Tibial artery (tissue), 4 donors: ENCODE results near the gene SCARB1.

Experiments used
- DNase-seq, 2 donors: peaks; one replicate each; pipeline ENCODE4 v3.0.0-alpha.2; 2019
- H3K27ac ChIP-seq, 2 donors: fragments of 200-600 bp; sonication (generic) in 1 of 2; 1 replicate in 1 of 2; 2 replicates in 1 of 2; pipeline ENCODE4 v1.5.1; 2018 to 2019; ENCODE audit warnings: mild to moderate bottlenecking in 1 of 2
- H3K27me3 ChIP-seq, 2 donors: fragments of 200-600 bp; sonication (generic) in 1 of 2; one replicate each; pipeline versions ENCODE4 v1.5.1 to v1.6.0; 2016 to 2019
- H3K36me3 ChIP-seq, 3 donors: fragments of 200-600 bp; sonication (generic) in 2 of 3; one replicate each; pipeline ENCODE4 v1.5.1; 2016 to 2019; ENCODE audit warnings: mild to moderate bottlenecking in 2 of 3
- H3K4me1 ChIP-seq, 4 donors: fragments of 200-600 bp; sonication (generic) in 2 of 4; 1 replicate in 3 of 4; 2 replicates in 1 of 4; pipeline ENCODE4 v1.5.1; 2016 to 2019
- H3K4me3 ChIP-seq, 2 donors: fragments of 200-600 bp; sonication (generic) in 1 of 2; 1 replicate in 1 of 2; 2 replicates in 1 of 2; pipeline ENCODE4 v1.5.1; 2018 to 2019; ENCODE audit warnings: mild to moderate bottlenecking in 2 of 2
- H3K9me3 ChIP-seq, 3 donors: fragments of 200-600 bp; sonication (generic) in 1 of 3; one replicate each; pipeline ENCODE4 v1.5.1; 2016 to 2019
- CTCF ChIP-seq, 2 experiments: fragments of 200-600 bp in 1 of 2; fragments of 450-650 bp in 1 of 2; IDR thresholded peaks; one replicate each; pipeline ENCODE4 v1.5.1; 2017 to 2019; ENCODE audit warnings: antibody characterized with exemption in 2 of 2, mild to moderate bottlenecking in 1 of 2, moderate library complexity in 1 of 2
- intact Hi-C: fragments of 100-400 bp; cut with DNase I; formaldehyde crosslinking; loops from one replicate; pipeline ENCODE4 v1.15.0; 2023; ENCODE audit warnings: low total_unique reads

Gene SCARB1

GRCh38 chr12:124811633-124812032, 52.0 kb downstream of the SCARB1 start:
- peaks cover 4 to 49% (median 22%) of the 10 kb centered on the region in 3 donors for H3K36me3 ChIP-seq
- DNase-seq, result no peak

GRCh38 chr12:124809878-124810277, 53.8 kb downstream of the SCARB1 start:
- H3K27ac ChIP-seq, result no peak overlapping the region
- H3K9me3 ChIP-seq, result no peaks in the 10 kb centered on the region
- TF ChIP-seq CTCF (IDR thresholded peaks at IDR 0.05), result no peak
- H3K4me1 ChIP-seq, result peaks cover 0 to under 1% (median 0%) of the 10 kb centered on the region in 4 donors
- H3K4me3 ChIP-seq, result no peak overlapping the region
- no peaks in the 10 kb centered on the region for H3K27me3 ChIP-seq
- intact Hi-C loops, result no loop called here
- H3K36me3 ChIP-seq, result peaks cover 4 to 45% (median 22%) of the 10 kb centered on the region in 3 donors
- no peak for DNase-seq

More at GRCh38 chr12:124811633-124812032, 52.0 kb downstream of the SCARB1 start:
- no peak overlapping the region for H3K4me3 ChIP-seq
- TF ChIP-seq CTCF (IDR thresholded peaks at IDR 0.05), result no peak
- no peak overlapping the region for H3K27ac ChIP-seq
- H3K4me1 ChIP-seq, result no peaks in the 10 kb centered on the region
- no peaks in the 10 kb centered on the region for H3K27me3 ChIP-seq
- intact Hi-C loops, result no loop called here
- H3K9me3 ChIP-seq, result no peaks in the 10 kb centered on the region

- intact Hi-C loops, result no loop called here
- H3K9me3 ChIP-seq, result no peaks in the 10 kb centered on the region
- TF ChIP-seq CTCF (IDR thresholded peaks at IDR 0.05), result no peak
Observed at GRCh38 chr12:124809391-124809790, 54.3 kb downstream of the SCARB1 start.

GRCh38 chr12:124808272-124808671, 55.4 kb downstream of the SCARB1 start:
- no peaks in the 10 kb centered on the region for H3K27me3 ChIP-seq
- no peak overlapping the region for H3K27ac ChIP-seq
- peaks cover 0 to 13% (median 5%) of the 10 kb centered on the region in 4 donors for H3K4me1 ChIP-seq
- H3K9me3 ChIP-seq, result no peaks in the 10 kb centered on the region
- DNase-seq, result no peak
- H3K36me3 ChIP-seq, result peaks cover 0 to 29% (median 10%) of the 10 kb centered on the region in 3 donors
- intact Hi-C loops, result no loop called here
- TF ChIP-seq CTCF (IDR thresholded peaks at IDR 0.05), result no peak
- H3K4me3 ChIP-seq, result no peak overlapping the region

More at GRCh38 chr12:124809391-124809790, 54.3 kb downstream of the SCARB1 start:
- no peak overlapping the region for H3K27ac ChIP-seq
- H3K4me1 ChIP-seq, result peaks cover 0 to 5% (median 1%) of the 10 kb centered on the region in 4 donors
- no peaks in the 10 kb centered on the region for H3K27me3 ChIP-seq
- H3K4me3 ChIP-seq, result no peak overlapping the region
- peaks cover 4 to 40% (median 21%) of the 10 kb centered on the region in 3 donors for H3K36me3 ChIP-seq
- no peak for DNase-seq

- no peaks in the 10 kb centered on the region for H3K27me3 ChIP-seq
- intact Hi-C loops, result no loop called here
- TF ChIP-seq CTCF (IDR thresholded peaks at IDR 0.05), result no peak
- peaks cover 0 to 12% (median 0%) of the 10 kb centered on the region in 3 donors for H3K36me3 ChIP-seq
- peaks cover 0 to 13% (median 5%) of the 10 kb centered on the region in 4 donors for H3K4me1 ChIP-seq
- no peak overlapping the region for H3K4me3 ChIP-seq
- H3K27ac ChIP-seq, result no peak overlapping the region
- no peaks in the 10 kb centered on the region for H3K9me3 ChIP-seq
- no peak for DNase-seq
Observed at GRCh38 chr12:124805876-124806668, 57.6 kb downstream of the SCARB1 start.
